ENCODE measurements around the gene BBS2. TPM values are rescaled to one million over a fixed set of nuclear protein-coding genes. Genes with fewer than 3 reads are reported as not detected.
A peak's percentile ranks its signal among the peaks of the same experiment; 100 is the strongest.

BBS2 gene
- total RNA-seq, 1 donor from 2014 or later, result 60.5 TPM

- DNase-seq, result no peak
Measured at GRCh38 chr16:56477096-56477878, 42.5 kb downstream of the BBS2 start.

GRCh38 chr16:56475201-56475600 is 44.6 kb downstream of the BBS2 start:
- DNase-seq, result no peak

- DNase-seq, result no peak
Measured at GRCh38 chr16:56470666-56471065, 49.2 kb downstream of the BBS2 start.

- no peak for DNase-seq
Measured at GRCh38 chr16:56470232-56470631, 49.6 kb downstream of the BBS2 start.

- no peak for DNase-seq
Measured at GRCh38 chr16:56469748-56470147, 50.1 kb downstream of the BBS2 start.

- no peak for DNase-seq
Measured at GRCh38 chr16:56468800-56469199, 51.0 kb downstream of the BBS2 start.

GRCh38 chr16:56466344-56466743 is 53.5 kb downstream of the BBS2 start:
- DNase-seq, result no peak

- DNase-seq, result no peak
Measured at GRCh38 chr16:56463153-56463552, 56.7 kb downstream of the BBS2 start.

- no peak for DNase-seq
Measured at GRCh38 chr16:56462064-56462796, 57.6 kb downstream of the BBS2 start.

GRCh38 chr16:56460101-56460500 is 59.7 kb downstream of the BBS2 start:
- DNase-seq, result no peak

GRCh38 chr16:56457927-56458470 is 61.8 kb downstream of the BBS2 start:
- DNase-seq, result no peak

- peak; percentile 32 for DNase-seq
Measured at GRCh38 chr16:56451753-56452689, 67.8 kb downstream of the BBS2 start.

GRCh38 chr16:56450986-56451752 is 68.7 kb downstream of the BBS2 start, which contains the start of the genes NUDT21 and OGFOD1:
NUDT21 (minus strand) TSS chr16:56451332; CDS start chr16:56451202, 130 bp downstream.
OGFOD1 (plus strand) TSS chr16:56451554; CDS start chr16:56451613, 59 bp downstream.
- DNase-seq, result peak; percentile 98

- peak; percentile 4 for DNase-seq
Measured at GRCh38 chr16:56450275-56450985, 69.4 kb downstream of the BBS2 start.

GRCh38 chr16:56448005-56448404 is 71.8 kb downstream of the BBS2 start:
- no peak for DNase-seq

- no peak for DNase-seq
Measured at GRCh38 chr16:56447286-56447685, 72.5 kb downstream of the BBS2 start.

- no peak for DNase-seq
Measured at GRCh38 chr16:56438038-56438437, 81.8 kb downstream of the BBS2 start.

GRCh38 chr16:56436258-56436657 is 83.6 kb downstream of the BBS2 start:
- DNase-seq, result no peak

Data from skin of body (tissue), 2 donors.